H9 (cell line): ENCODE measurements around the gene TMEM63A. TPM values are rescaled to one million over a fixed set of nuclear protein-coding genes. Genes with fewer than 3 reads are reported as not detected.
"Not testable (repeated sequence)": the region's sequence is repeated elsewhere in the genome, so short reads cannot be mapped to it uniquely, and the experiment has no call there.

Source experiments
- DNase-seq: peaks from one replicate; pipeline ENCODE4 v3.0.0-alpha.2; 2017
- H2AFZ ChIP-seq: one replicate; pipeline ENCODE4 v1.6.1; 2013; ENCODE audit warnings: mild to moderate bottlenecking, low read length, control low read depth, moderate library complexity
- H2AK5ac ChIP-seq: 2 replicates; pipeline ENCODE4 v1.6.1; 2013; ENCODE audit warnings: low read length, control low read depth, mixed read lengths; ENCODE audit not compliant: insufficient read length
- H2BK120ac ChIP-seq: one replicate; pipeline ENCODE4 v1.6.1; 2013; ENCODE audit warnings: low read depth, mild to moderate bottlenecking, low read length, control low read depth, inconsistent platforms; ENCODE audit not compliant: poor library complexity, severe bottlenecking
- H2BK12ac ChIP-seq: 2 replicates; pipeline ENCODE4 v1.6.1; 2013; ENCODE audit warnings: low read length, control low read depth, mixed read lengths, low read depth; ENCODE audit not compliant: insufficient read length
- H2BK15ac ChIP-seq: 2 replicates; pipeline ENCODE4 v1.6.1; 2013; ENCODE audit warnings: low read depth, low read length, control low read depth
- H2BK20ac ChIP-seq: one replicate; pipeline ENCODE4 v1.6.1; 2013; ENCODE audit warnings: low read depth, mild to moderate bottlenecking, low read length, control low read depth, inconsistent platforms; ENCODE audit not compliant: poor library complexity, severe bottlenecking
- H2BK5ac ChIP-seq: 2 replicates; pipeline ENCODE4 v1.6.1; 2013; ENCODE audit warnings: low read length, control low read depth, mixed read lengths; ENCODE audit not compliant: insufficient read length
- H3K14ac ChIP-seq: 2 replicates; pipeline ENCODE4 v1.6.1; 2013; ENCODE audit warnings: low read length, control low read depth; ENCODE audit not compliant: insufficient read depth
- H3K18ac ChIP-seq: 2 replicates; pipeline ENCODE4 v1.6.1; 2013; ENCODE audit warnings: low read depth, mild to moderate bottlenecking, mixed read lengths, low read length, control low read depth; ENCODE audit not compliant: insufficient read length
- H3K23ac ChIP-seq: 2 replicates; pipeline ENCODE4 v1.6.1; 2013; ENCODE audit warnings: low read length, control low read depth, mixed read lengths, low read depth; ENCODE audit not compliant: insufficient read length
- H3K23me2 ChIP-seq: 2 replicates; pipeline ENCODE4 v1.6.1; 2013; ENCODE audit warnings: low read depth, mild to moderate bottlenecking, mixed read lengths, low read length, control low read depth; ENCODE audit not compliant: insufficient read length, poor library complexity, severe bottlenecking
- H3K27ac ChIP-seq: 2 replicates; pipeline ENCODE4 v1.5.1; 2013; ENCODE audit warnings: low read length, control low read depth, mixed read lengths, low read depth; ENCODE audit not compliant: insufficient read length
- H3K27me3 ChIP-seq: 2 replicates; pipeline ENCODE4 v1.6.1; 2013; ENCODE audit warnings: low read length, control low read depth, inconsistent platforms; ENCODE audit not compliant: insufficient read depth
- H3K4ac ChIP-seq: 2 replicates; pipeline ENCODE4 v1.6.1; 2013; ENCODE audit warnings: low read depth, mild to moderate bottlenecking, control low read depth, inconsistent platforms, low read length, moderate library complexity
- H3K4me1 ChIP-seq: 2 replicates; pipeline ENCODE4 v1.6.1; 2013; ENCODE audit warnings: low read length, control low read depth, inconsistent platforms; ENCODE audit not compliant: insufficient read depth
- H3K4me2 ChIP-seq: 2 replicates; pipeline ENCODE4 v1.6.1; 2013; ENCODE audit warnings: low read length, control low read depth, mixed read lengths; ENCODE audit not compliant: insufficient read length, insufficient read depth
- H3K56ac ChIP-seq: 2 replicates; pipeline ENCODE4 v1.6.1; 2013; ENCODE audit warnings: low read depth, mild to moderate bottlenecking, mixed read lengths, low read length, control low read depth; ENCODE audit not compliant: insufficient read length
- H3K79me1 ChIP-seq: 2 replicates; pipeline ENCODE4 v1.6.1; 2013; ENCODE audit warnings: low read depth, mild to moderate bottlenecking, moderate library complexity, low read length, control low read depth, inconsistent platforms; ENCODE audit not compliant: insufficient read depth, poor library complexity, severe bottlenecking
- H3K79me2 ChIP-seq: 2 replicates; pipeline ENCODE4 v1.6.1; 2013; ENCODE audit warnings: low read length, control low read depth, inconsistent platforms; ENCODE audit not compliant: insufficient read depth
- H3K9ac ChIP-seq: 2 replicates; pipeline ENCODE4 v1.6.1; 2013; ENCODE audit warnings: low read length, control low read depth, mixed read lengths; ENCODE audit not compliant: insufficient read length; ENCODE audit errors: extremely low read depth
- H3K9me3 ChIP-seq: one replicate; pipeline ENCODE4 v1.6.1; 2013; ENCODE audit warnings: low read depth, low read length, inconsistent platforms; ENCODE audit not compliant: control insufficient read depth
- H3T11ph ChIP-seq: one replicate; pipeline ENCODE4 v1.6.1; 2013; ENCODE audit warnings: mild to moderate bottlenecking, low read length, control low read depth, inconsistent platforms
- H4K20me1 ChIP-seq: one replicate; pipeline ENCODE4 v1.6.1; 2013; ENCODE audit not compliant: control insufficient read depth, insufficient read length, insufficient read depth
- H4K5ac ChIP-seq: 2 replicates; pipeline ENCODE4 v1.6.1; 2013; ENCODE audit warnings: low read depth, mild to moderate bottlenecking, mixed read lengths, low read length, control low read depth; ENCODE audit not compliant: insufficient read length
- H4K8ac ChIP-seq: replicated peaks from 2 replicates; pipeline ENCODE4 v1.6.1; 2013; ENCODE audit warnings: low read length, control low read depth, mixed read lengths, low read depth; ENCODE audit not compliant: insufficient read length
- H4K91ac ChIP-seq: 2 replicates; pipeline ENCODE4 v1.6.1; 2013; ENCODE audit warnings: low read depth, mild to moderate bottlenecking, moderate library complexity, mixed read lengths, low read length, control low read depth; ENCODE audit not compliant: insufficient read length
- H3K27ac Mint-ChIP-seq, 3 experiments: 2 replicates in 2 of 3; 3 replicates in 1 of 3; pipeline ENCODE4 v1.8.0; 2020 to 2021; ENCODE audit warnings: mixed read lengths in 3 of 3, mild to moderate bottlenecking in 1 of 3, moderate library complexity in 1 of 3
- H3K27me3 Mint-ChIP-seq: 2 replicates; pipeline ENCODE4 v1.8.0; 2021; ENCODE audit warnings: low read depth, mild to moderate bottlenecking, moderate library complexity, mixed read lengths
- H3K36me3 Mint-ChIP-seq, 3 experiments: 2 replicates in 2 of 3; 3 replicates in 1 of 3; pipeline ENCODE4 v1.8.0; 2020 to 2021; ENCODE audit warnings: low read depth in 3 of 3, mixed read lengths in 3 of 3; ENCODE audit not compliant: insufficient read depth in 1 of 3
- H3K4me1 Mint-ChIP-seq, 2 experiments: 2 replicates each; pipeline ENCODE4 v1.8.0; 2020; ENCODE audit warnings: mixed read lengths in 2 of 2
- H3K4me3 Mint-ChIP-seq, 2 experiments: 2 replicates in 1 of 2; 3 replicates in 1 of 2; pipeline ENCODE4 v1.8.0; 2020 to 2021; ENCODE audit warnings: mild to moderate bottlenecking in 2 of 2, mixed read lengths in 2 of 2, moderate library complexity in 1 of 2
- H3K9me3 Mint-ChIP-seq, 2 experiments: 2 replicates in 1 of 2; 3 replicates in 1 of 2; pipeline ENCODE4 v1.8.0; 2020; ENCODE audit warnings: mild to moderate bottlenecking in 2 of 2, mixed read lengths in 2 of 2, moderate library complexity in 1 of 2
- CTCF ChIP-seq: fragments of 200-600 bp; sonication (generic); conservative IDR thresholded peaks from 3 replicates; pipeline ENCODE4 v1.8.0; 2021; ENCODE audit warnings: antibody characterized with exemption, mild to moderate bottlenecking
- WGBS: extraction: QIAGEN DNeasy Blood & Tissue Kit; methylation state at CpG from one replicate; pipeline ENCODE4 v1.1.7; 2013; ENCODE audit warnings: missing lambda C conversion rate, low lambda C conversion rate, mixed read lengths; ENCODE audit not compliant: insufficient read length; ENCODE audit errors: extremely low coverage; 5-methylcytosine and 5-hydroxymethylcytosine counted together
- total RNA-seq: library from RNA; stranded (reverse); gene quantifications from 2 replicates; pipeline ENCODE4 v1.2.1, GENCODE V29; 2021

The TMEM63A gene
- total RNA-seq, 1 experiment from 2014 or later: 75.7 TPM

- Mint-ChIP-seq H3K27me3 (no peaks in the 10 kb centered on the region), H3K27ac (no peak overlapping the region), H3K4me3 (no peak overlapping the region), H3K4me1 (peaks cover 7% of the 10 kb centered on the region in 2 experiments), H3K9me3 (no peaks in the 10 kb centered on the region), H3K36me3 (no peaks in the 10 kb centered on the region)
- Histone ChIP-seq H3T11ph (no peak overlapping the region), H2AK5ac (no peak overlapping the region), H3K79me2 (no peaks in the 10 kb centered on the region), H2BK12ac (no peak overlapping the region), H2BK20ac (no peak overlapping the region), H2BK15ac (no peak overlapping the region), H3K14ac (no peak overlapping the region), H4K91ac (no peak overlapping the region), H3K9me3 (no peaks in the 10 kb centered on the region), H3K56ac (no peak overlapping the region), H3K27ac (no peak overlapping the region), H2BK120ac (no peak overlapping the region), H4K20me1 (no peaks in the 10 kb centered on the region), H4K5ac (no peak overlapping the region), H3K18ac (no peak overlapping the region), H3K4me1 (no peaks in the 10 kb centered on the region), H2BK5ac (no peak overlapping the region), H3K27me3 (no peaks in the 10 kb centered on the region), H2AFZ (no peak overlapping the region), H3K79me1 (no peaks in the 10 kb centered on the region), H3K23ac (no peak overlapping the region), H3K4me2 (no peak overlapping the region), H3K23me2 (no peaks in the 10 kb centered on the region), H3K9ac (no peak overlapping the region), H3K4ac (no peak overlapping the region), H4K8ac (no peak overlapping the region)
- no peak for DNase-seq
- no peak for TF ChIP-seq CTCF
- no CpG with 5 or more reads among the region's 2 CpGs for WGBS
Measured at GRCh38 chr1:225930566-225930965, 48.4 kb upstream of the TMEM63A start.

GRCh38 chr1:225929462-225929861 is 47.3 kb upstream of the TMEM63A start:
- H3K9me3 ChIP-seq, H3K36me3 Mint-ChIP-seq, H3K14ac ChIP-seq, H2BK20ac ChIP-seq, H4K20me1 ChIP-seq, DNase-seq, H2BK15ac ChIP-seq, H3K56ac ChIP-seq, H3K27me3 ChIP-seq, H3K27me3 Mint-ChIP-seq, H3K9ac ChIP-seq, H2AFZ ChIP-seq, H3K23me2 ChIP-seq, H3K4me3 Mint-ChIP-seq, H2AK5ac ChIP-seq, H3K18ac ChIP-seq, H2BK120ac ChIP-seq, H3K4me2 ChIP-seq, H2BK12ac ChIP-seq, H3T11ph ChIP-seq, H4K91ac ChIP-seq, H3K23ac ChIP-seq, H3K4ac ChIP-seq, H4K5ac ChIP-seq, H3K79me2 ChIP-seq, H3K79me1 ChIP-seq, H3K9me3 Mint-ChIP-seq, H2BK5ac ChIP-seq, H3K4me1 ChIP-seq, H3K27ac ChIP-seq, H4K8ac ChIP-seq: not testable (repeated sequence)
- WGBS: no CpG with 5 or more reads among the region's 3 CpGs
- peaks cover 7 to 13% of the 10 kb centered on the region in 2 experiments for H3K4me1 Mint-ChIP-seq
- peak overlapping the region in 1 of 3 experiments; percentile 80; a peak in 1 of 7 replicates for H3K27ac Mint-ChIP-seq
